NCI-H510A treated with DMSO at 0.1 percent for 48 hours (cell line): ENCODE results near the gene LPIN3.

Experiments used
- DNase-seq: peaks from one replicate; lab custom pipeline; 2025; lab: John Stamatoyannopoulos, UW

Gene LPIN3

DNA sequence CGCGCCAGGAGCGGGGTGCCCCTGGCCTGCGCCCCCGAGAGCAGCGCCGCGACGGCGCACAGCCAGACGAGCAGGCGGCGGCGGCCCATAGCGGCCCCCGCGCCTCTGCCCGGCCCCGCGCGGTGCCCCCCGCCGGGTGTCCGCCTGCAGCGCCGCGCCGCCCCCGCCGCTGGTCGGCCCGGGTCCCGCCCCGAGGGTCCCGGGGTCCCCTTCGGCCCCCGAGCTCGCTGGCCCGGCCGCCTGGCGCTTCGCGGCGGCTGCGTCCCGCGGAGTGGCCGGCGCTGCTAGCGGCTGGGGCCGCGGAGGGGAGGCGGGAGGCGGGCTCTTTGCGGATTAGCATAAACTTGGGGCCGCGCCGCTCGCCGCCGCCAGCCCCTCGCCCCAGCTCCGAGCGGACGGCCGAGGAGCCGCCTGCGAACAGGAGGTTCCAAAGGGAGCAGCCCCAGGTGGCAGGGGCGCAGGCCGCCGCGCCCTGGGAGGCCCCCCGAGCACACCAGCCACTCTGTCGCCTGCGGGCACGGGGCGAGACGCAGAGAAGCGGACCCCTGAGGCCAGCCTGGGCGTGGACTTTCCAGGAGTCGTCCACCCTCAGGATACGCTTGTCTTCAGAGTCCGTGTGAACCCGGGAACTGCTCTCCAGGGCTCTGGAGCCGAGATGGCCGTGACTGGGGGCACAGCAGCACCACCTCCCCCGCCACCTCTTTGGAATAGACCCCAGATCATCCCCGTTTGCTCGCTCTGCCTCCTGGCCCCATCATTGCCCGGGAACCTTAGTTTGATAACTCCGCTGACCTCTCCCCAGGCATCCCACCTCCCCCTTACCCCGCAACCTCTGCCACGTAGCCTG is 26.1 kb downstream of the LPIN3 start, which contains the start of gene EMILIN3:
Gene EMILIN3 (minus strand): TSS at position 273 of the 847 bp plus-strand sequence. CDS start 184 bp downstream, at position 89.
- DNase-seq, result no peak

DNA sequence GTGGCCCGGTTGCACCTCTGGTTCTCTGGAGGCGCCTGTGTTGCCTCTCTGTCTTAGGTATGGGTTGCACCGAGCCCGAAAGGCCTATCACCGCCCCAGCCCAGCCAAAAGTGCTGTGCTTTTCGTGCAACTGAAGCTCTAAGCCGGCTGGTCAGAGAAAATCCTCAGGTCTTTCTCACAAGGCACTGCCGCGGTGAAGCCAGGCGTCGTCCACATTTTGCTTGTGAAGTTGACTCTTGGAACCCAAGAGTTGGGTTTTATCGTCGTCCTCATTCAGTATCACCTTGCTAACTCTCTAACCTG is 26.7 kb downstream of the LPIN3 start:
- DNase-seq, result no peak

DNA sequence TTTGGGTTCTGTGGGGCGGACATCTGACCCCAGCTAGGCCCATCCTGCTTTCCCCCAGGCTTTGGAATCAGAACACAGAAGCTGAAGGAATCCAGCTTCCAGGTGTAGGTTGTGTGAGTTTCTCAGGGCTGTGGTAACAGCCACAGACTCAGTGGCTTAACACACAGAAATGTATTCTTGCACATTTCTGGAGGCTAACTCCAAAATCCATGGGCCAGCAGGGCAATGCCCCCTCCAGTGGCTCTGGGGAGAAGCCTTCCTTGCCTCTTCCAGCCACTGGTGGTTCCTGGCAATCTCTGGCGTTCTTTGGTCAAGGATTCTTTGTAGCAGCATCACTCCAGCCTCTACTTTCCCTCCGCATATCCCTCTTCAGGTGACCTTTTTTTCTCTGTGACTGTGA is 27.3 kb downstream of the LPIN3 start:
- DNase-seq, result no peak

DNA sequence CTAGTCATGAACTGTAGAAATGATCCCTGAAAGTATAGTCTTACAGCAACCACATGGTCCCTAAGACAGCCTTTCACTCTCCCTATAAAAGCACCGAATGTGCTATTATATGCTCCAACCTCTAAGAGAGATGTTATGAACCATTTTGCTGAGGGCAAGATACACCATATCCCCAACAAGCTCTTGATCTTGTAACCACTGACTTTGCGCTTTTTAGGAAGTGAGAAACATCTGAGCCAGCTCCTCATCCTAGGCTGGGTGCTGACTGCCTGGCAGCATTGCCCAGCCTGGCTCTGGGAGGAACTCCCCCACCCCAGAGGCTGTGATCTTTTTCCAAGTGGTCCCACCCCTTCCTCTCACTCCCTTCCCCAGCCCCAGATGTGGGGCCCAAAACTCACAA is 29.1 kb downstream of the LPIN3 start:
- DNase-seq, result no peak

DNA sequence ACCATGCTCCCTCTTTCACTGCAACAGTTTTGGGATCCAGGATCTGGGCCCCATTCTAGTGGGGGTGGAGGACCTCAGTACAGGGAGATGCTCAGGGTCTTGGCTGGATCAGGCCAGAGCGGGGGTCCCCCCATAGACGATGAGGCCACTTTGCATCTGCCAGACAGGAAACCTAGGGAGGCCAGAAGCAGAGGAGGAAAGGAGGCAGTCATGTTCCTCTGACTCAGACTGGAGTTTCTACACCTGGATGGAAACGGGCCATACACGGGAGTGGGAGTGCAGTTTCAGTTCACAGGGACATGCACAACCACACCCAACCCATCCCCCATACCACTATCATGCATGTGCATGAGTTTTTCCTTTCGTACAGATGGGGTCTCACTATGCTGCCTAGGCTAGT is 29.6 kb downstream of the LPIN3 start:
- DNase-seq, result no peak

DNA sequence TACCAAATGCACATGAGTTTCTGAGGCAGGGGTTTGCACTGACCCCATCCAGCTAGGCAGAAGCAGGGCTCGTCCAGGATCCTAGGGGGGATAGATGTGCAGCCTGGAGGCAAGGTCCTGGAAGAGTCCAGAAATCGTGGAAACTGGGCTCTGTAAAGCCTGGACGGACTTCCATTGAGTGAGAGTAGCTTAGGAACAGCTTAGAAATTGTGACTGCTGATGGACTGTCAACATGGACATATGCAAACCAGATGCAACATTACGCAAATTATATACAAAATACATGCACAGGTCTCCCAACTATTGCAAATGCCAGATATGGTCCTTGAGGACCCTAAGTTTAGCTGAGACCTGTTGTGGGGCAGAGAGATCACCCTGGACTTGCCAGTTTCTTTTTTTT is 30.8 kb downstream of the LPIN3 start:
- no peak for DNase-seq

DNA sequence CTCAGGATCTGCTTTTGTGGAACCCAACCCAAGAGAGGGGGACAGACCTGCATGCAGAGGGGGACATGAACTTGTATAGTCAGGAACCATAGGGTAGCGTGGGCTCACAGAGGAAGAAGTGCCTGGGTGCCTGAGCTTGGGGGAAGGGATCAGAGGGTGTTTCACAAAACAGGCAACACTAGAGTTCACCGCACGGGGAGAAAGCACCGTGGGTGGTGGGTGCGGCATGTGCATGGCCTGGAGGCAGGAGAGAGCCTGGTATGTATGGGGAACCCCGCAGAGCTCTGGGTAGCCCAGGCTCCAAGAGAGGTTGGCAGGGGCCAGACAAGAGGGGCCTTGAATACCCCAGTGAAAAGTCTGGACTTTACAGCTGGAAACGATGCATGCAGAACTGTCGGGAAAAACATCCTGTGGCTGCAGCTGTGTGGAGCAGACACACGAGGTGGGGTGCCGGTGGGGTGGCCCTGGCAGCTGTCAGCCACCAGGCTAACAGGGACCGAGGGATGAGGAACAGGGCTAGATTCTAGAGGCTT is 32.7 kb downstream of the LPIN3 start:
- no peak for DNase-seq

DNA sequence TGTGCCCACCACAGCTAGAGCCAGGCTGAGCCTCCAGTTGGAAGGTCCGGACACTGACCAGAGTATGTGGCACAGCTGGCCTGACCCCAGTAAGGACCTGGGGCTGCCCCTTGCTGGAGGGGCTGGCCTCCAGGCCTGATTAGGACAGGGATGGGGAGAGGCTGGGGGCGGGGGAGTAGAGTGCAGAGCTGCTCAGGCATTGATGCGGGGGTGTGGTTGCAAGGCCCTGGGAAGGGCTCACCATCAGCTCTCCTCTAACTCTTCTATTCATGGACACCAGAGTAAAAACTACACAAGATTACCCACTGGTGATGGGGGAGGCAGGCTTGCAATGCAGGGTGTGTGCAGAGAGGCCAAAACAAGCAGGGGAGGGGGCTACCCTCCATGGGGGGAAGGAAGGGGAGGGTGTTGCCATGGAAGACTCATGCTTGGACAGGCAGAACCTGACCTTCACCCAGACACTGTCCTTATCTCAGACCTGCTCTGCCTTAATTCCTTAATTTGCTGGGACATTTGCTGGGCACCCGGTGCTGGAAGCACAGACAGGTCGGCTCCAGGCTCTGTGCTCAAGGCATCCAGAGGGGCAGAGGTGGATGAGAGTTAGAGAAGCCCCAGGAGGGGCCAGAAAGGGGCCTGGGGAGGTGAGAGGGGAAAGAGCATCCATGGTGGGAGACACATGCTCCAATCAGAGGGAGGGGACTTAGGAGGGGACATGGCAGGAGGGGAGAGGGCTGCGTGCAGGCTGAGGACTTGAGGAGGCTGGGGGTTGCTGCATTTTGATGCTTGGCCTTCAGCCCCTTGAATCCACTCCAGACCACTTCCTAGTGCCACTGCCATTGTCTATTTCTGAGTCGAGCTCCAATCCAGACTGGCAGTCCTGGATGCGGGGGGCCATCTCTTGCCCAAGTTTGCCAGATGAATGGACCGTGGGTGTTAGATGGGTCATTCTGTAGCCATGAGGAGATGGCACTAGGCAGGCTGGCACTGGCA is 33.6 kb downstream of the LPIN3 start:
- DNase-seq, result no peak

DNA sequence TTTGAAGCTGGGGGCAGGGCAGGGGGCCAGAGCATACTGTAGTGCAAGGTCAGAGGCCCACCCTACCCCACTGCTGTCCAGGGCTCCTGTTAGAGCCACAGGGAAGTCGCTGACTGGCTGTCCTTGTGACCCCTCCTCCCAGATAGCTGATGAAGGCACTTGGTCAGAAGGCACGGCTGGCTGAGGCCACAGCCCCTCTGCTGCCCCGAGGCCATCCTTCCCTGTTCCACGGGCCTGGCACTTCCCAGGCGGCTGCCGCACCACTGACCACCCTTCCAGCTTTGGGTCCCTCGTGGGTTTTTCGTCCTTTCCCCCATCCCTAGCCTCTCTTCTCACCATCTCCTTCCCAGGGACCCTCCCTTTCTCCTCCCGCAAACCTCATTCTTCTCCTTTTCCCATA is 35.2 kb downstream of the LPIN3 start:
- DNase-seq, result no peak

DNA sequence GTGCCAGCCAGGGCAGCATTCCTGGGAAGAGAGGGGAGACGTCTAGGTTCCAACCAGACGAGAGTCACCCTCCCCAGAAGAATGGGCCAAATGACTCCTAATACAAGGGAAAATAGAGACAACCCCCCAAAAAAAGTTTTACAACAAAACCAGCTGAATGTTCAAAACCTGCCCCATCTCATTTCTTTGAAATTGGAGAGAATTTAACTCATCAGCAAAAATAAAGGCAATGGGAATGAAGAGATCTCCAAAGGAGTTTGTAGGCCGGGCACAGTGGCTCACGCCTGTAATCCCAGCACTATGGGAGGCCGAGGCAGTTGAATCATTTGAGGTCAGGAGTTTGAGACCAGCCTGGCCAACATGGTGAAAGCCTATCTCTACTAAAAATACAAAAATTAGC is 35.7 kb downstream of the LPIN3 start:
- no peak for DNase-seq

DNA sequence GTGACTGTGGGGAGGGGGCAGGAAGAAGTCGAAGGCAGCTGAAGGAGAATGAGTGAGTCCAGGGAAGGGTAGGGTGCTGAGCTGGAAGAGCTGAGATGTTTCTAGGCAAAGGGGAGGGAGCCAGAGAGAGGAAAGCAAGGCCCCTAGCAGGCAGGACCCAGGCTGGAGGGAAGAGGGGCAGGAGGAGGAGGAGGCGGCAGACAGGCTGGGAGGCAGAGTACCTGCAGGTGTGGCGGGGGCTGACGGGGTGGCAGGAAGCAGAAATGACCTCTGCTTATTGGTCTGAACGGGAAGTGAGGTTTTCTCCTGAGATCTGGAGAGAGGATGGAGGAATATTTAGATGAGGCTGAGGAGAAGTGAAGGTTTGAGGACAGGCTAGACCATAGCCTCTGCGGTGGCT is 36.7 kb downstream of the LPIN3 start:
- DNase-seq, result no peak

DNA sequence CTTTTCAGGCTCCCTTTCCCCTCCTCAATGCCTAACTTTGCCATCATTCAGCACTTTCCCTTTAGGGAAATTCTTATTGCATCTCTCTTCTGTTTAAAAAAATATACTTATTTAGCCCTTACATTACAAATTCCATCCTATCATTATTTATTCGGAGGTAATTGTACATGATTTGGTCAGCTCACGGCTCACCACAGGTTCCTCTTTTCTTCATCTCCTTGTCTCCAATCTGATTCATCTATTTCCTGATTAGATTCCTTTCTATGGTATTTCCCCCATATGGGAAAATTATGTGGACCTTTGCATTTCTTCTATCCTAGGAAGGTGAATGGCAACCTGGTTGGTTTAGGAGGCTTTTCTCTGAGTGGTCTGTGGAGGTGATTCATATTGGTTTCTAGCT is 38.9 kb downstream of the LPIN3 start:
- no peak for DNase-seq

DNA sequence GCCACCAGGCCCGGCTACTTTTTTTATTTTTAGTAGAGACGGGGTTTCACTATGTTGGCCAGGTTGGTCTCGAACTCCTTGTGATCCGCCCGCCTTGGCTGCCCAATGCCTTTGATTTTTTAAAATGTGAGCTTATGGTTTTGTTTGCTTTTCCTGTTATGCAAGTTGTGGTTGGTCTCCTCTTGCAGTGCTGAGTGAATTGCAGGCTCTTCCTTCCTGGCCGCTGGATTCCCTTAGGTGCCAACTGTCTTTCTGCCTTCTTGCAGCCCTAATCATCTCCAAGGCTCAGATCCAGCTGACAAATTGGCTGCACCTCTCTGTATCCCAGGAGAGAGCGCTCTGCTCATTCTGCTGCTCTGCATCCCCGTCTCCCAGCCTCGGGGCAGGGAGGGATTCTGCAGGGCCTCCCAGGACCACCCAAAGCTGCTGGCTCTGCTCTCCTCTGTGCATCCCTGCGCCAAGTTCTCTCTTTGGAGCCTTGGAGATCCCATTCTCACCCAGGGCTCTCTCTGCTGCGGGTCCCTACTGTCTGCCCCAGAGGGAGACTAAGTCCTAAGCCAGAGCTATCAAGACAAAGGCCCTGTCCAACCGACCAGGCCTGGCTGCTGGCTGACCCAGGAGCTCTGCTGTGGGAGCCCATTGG is 40.1 kb downstream of the LPIN3 start:
- DNase-seq, result no peak

DNA sequence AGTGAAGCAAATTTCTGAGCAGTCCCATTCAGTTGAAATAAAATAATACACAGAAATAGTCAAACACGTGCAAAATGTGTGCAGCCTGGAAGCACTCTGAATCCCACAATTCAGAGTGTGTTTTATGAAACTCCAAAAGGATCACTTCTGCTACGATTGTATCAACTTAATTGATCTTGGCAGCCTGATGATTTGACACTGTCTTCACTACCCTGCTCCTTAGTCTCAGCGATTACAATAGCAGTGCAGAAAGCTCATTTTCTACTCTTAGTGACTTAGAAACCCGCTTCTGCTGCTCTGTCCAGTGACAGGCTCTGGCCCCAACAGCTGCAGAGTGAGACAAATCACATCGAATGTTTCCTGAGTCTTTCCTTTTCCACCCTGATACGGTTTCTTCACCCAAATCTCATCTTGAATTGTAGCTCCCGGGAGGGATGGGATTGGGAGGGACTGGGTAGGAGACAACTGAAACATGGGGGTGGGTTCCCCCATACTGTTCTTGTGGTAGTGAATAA is 42.2 kb downstream of the LPIN3 start:
- no peak for DNase-seq

DNA sequence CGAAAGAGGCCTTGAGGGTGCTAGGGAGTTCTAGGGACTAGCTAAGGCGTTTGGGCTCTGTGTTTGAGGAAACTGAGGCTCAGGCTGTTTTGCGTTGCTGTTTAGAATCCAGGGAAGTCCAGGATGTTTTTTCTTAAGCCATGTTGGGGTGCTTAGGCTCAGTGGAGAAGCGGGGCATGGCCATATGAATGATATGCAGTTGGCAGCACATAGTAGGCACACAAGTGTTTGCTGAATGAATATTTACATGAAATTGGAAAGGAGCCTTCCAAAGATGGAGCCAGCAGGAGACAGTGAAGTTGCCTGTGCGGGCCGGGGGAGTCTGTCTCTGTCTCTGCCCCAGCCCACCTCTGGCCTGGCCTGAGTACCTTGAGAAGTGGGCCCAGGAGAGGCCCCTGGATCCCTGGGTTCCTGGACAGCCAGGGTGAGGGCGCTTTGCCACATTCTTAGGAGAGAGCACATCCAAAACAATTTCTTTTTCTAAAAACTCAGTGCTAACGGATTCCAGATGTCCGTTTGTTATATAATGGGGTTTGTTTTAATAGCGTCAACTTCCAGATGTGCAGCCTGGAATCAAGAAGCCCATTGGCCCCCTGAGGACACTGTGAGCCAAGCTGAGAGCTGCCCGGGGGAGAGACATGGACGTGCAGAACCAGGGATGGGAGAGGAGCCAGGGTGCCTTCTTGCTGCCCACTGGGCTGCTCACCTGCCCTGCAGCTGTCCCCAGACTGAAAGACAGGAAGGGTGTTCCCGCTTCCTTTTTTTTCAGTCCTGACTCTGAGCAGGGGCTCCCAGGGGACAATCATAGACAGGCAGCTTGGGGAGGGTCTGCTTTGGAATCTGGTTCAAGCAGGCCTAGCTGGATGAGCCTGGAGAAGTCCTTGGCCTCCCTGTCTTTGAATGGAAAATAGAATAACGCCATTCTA is 46.1 kb downstream of the LPIN3 start:
- no peak for DNase-seq

DNA sequence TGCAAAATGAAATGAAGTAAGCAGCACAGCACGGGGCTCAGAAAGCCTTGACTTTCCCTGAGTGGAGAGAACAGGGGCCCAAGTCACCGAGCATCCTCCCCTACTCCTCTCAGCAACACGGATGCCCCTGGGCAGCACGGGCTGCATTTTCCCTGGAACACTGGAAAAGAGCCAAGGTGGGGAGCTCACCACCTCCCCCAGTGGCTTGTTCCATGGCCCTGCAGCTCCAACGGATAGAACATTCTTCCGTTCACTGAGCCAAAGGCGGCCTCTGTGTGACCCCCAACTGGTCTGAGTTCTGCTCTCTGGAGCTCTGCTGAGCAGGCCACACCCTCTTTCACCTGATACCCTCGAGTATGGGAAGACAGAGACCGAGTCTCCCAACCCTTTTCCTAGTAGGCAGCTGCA is 46.8 kb downstream of the LPIN3 start:
- no peak for DNase-seq

DNA sequence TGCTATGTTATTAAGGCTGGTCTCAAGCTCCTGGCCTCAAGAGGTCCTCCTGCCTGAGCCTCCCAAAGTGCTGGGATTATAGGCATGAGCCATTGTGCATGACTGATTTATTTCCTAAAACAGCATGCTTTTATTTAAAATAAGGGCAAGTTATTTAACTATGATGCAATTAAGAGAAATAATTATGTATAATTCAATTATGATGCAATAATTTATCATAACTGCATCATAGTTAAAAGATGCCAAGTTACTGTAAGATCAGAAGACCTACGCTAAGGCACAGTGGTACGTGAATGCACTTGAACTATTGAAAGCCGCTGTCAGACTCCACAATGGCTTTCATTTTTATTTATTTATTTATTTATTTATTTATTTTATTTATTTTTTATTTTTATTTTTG is 50.3 kb downstream of the LPIN3 start:
- DNase-seq, result no peak

DNA sequence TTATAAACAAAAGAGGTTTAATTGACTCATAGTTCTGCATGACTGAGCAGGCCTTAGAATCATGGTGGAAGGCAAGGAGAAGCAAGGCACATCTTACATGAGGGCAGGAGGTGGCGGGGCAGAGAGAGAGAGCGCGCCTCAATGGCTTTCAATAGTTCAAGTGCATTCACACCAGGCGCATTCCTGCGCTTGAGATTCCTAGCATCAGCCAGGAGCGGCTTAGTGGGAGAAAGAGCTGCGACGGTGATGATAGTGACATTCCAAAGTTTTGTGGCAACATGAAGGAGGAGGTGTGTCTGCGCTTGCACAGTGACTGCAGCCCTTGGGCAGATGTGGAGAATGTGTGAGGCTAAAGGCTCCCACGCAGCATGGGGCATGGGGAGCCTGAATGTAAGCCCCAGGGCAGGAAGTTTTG is 51.0 kb downstream of the LPIN3 start:
- no peak for DNase-seq

DNA sequence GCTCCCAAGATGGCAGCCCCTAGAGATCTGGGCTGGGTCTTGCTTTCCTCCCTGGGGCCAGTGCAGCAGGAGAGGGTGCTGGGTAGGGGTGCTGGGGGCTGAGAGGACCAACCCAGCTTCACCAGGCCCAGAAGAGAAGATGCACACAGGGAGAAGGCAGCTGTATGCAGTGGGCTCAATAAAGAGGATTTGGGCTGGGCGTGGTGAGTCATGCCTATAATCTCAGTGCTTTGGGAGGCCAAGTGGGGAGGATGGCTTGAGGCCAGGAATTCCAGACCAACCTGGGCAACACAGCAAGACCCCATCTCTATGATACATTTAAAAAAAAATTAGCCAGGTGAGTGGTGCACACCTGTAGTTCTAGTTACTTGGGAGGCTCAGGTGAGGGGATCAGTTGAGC is 51.7 kb downstream of the LPIN3 start:
- no peak for DNase-seq

DNA sequence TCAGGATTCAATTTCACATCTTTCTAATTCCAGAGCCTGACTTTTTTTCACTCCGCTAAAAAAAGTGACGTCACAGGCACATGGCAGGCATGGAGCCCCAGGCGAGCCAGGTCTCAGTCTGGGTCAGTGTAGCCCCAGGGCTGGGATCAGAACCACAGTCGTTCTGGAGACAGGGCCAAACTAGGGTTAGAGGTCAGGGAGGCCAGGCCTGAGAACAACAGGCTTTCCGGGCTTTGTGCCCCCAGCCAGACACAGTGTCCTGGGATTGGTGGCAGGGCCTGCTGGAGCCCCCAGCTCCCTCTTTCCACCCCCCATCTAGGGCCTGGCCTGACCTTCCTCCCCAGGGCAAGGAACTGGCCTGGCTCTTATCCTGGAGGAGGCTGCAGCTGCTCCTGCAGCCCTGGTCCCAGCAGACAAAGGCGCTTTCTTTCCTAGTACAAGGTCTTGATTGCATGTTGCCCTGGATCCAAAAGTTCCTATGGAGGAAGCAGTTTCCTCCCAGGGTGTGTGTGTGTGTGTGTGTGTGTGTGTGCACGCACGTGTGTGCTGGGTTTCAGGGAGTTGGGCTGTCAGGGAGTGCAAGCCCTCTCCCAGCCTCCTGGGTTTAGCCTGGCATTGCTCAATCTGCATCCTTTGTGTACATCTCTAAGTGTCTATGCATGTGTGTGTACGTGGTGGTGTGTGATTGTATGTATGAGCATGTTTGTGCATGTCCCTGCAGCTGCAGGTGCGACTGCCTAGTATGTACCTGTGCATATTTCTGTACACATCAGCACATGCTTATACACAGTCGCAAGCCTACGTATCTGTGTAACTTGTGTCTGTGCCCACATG is 52.5 kb downstream of the LPIN3 start:
- DNase-seq, result no peak
